ENCODE results near the gene DISC1. TPM values are rescaled to one million over a fixed set of nuclear protein-coding genes. Genes with fewer than 3 reads are reported as not detected.

Gene DISC1
- total and polyA plus RNA-seq, 2 donors (not counting 3 experiments of a cell fraction or from before 2014, with no cell fraction given), result 3.3 to 14.7 TPM

GRCh38 chr1:231861541-231862481 is 235.2 kb downstream of the DISC1 start:
- BruUV-seq (replicated peaks), result no TSS peak
- FAIRE-seq (no peak), DNase-seq (ENCODE audit: low read depth, low spot score) (no peak)
- TF ChIP-seq JUN (IDR thresholded peaks at IDR 0.05; ENCODE audit: borderline replicate concordance, insufficient read depth, insufficient read length, low read depth) (no peak), MYC (IDR thresholded peaks at IDR 0.05; ENCODE audit: low read depth, low read length) (no peak), GATA2 (IDR thresholded peaks at IDR 0.05; ENCODE audit: insufficient read depth, insufficient read length, low read depth, low read length) (no peak), MAX (IDR thresholded peaks at IDR 0.05; ENCODE audit: insufficient read depth, insufficient read length) (no peak), POLR2AphosphoS5 (IDR thresholded peaks at IDR 0.05; ENCODE audit: insufficient read depth, low read depth, low read length) (no peak), CTCF (IDR thresholded peaks at IDR 0.05; ENCODE audit: extremely low read depth in 1 of 2, insufficient read depth in 1 of 2, low read depth in 1 of 2, low read length in 2 of 2) (no peak), EZH2 (IDR thresholded peaks at IDR 0.05; ENCODE audit: borderline replicate concordance, low read depth, low read length, severe bottlenecking) (no peak), FOS (IDR thresholded peaks at IDR 0.05; ENCODE audit: borderline replicate concordance, insufficient read depth, low read length) (no peak), POLR2A (IDR thresholded peaks at IDR 0.05; ENCODE audit: low read depth, low read length) (no peak)
- no peaks in the 10 kb centered on the region for H3K9me3 ChIP-seq (replicated peaks; ENCODE audit: control insufficient read depth, insufficient read depth, low read length)
- no peak overlapping the region for H3K4me2 ChIP-seq (ENCODE audit: insufficient read depth, low read length)
- no peaks in the 10 kb centered on the region for H3K9me1 ChIP-seq (replicated peaks; ENCODE audit: control insufficient read depth, extremely low read depth, insufficient read depth, low read length)
- H3K36me3 ChIP-seq (ENCODE audit: control insufficient read depth in 2 of 2, extremely low read depth in 1 of 2, insufficient read depth in 2 of 2, low read length in 2 of 2), result no peaks in the 10 kb centered on the region
- dilution Hi-C loops (cut with MboI; ENCODE audit: extremely low pct_ligation_motif_present, low sequenced_read_pairs), result no loop called here
- no peak overlapping the region for H3K4me3 ChIP-seq (replicated peaks in 1 of 3; ENCODE audit: insufficient read depth in 1 of 3, low read depth in 1 of 3, low read length in 3 of 3)
- no peak overlapping the region for H3K9ac ChIP-seq (replicated peaks; ENCODE audit: extremely low read depth, insufficient read depth, low read length)
- ChIA-PET CTCF (interaction anchor here (1.5 to 1.6 kb wide), 2 partner anchors 8 to 105 kb away, joined by 5 read pairs; no protein-coding TSS in a partner anchor), POLR2A (no interaction called here)
- H3K27me3 ChIP-seq (ENCODE audit: control insufficient read depth in 2 of 2, insufficient read depth in 2 of 2, low read length in 2 of 2), result no peaks in the 10 kb centered on the region
- H4K20me1 ChIP-seq (replicated peaks; ENCODE audit: control insufficient read depth, extremely low read depth, insufficient read depth, low read length), result no peaks in the 10 kb centered on the region
- no peaks in the 10 kb centered on the region for H3K4me1 ChIP-seq (ENCODE audit: control insufficient read depth, extremely low read depth, insufficient read depth, low read length)
- no peaks in the 10 kb centered on the region for H3K79me2 ChIP-seq (ENCODE audit: control insufficient read depth, insufficient read depth, low read length)
- intact Hi-C loops (cut with micrococcal nuclease), result loop anchor here (5.0 to 10.0 kb wide), 3 partner anchors 50 to 1163 kb away; no protein-coding TSS in a partner anchor
- H2AFZ ChIP-seq (ENCODE audit: low read depth, low read length), result no peak overlapping the region
- H3K27ac ChIP-seq (ENCODE audit: insufficient read depth, low read depth, low read length), result no peak overlapping the region
